Adrenal gland (tissue), 5 donors: ENCODE data around the gene LPCAT4.

ENCODE experiments used
- CTCF ChIP-seq, 6 experiments: fragments of 450-650 bp in 4 of 6; fragments of 200-600 bp in 2 of 6; sonication (generic) in 1 of 6; IDR thresholded peaks; 1 replicate in 5 of 6; 2 replicates in 1 of 6; pipeline versions ENCODE4 v1.5.1 to v1.8.0; 2016 to 2021; ENCODE audit warnings: antibody characterized with exemption in 6 of 6, mild to moderate bottlenecking in 2 of 6, moderate library complexity in 1 of 6
- POLR2A ChIP-seq, 2 donors: fragments of 450-650 bp; IDR thresholded peaks; one replicate each; pipeline ENCODE4 v1.6.1; 2017; ENCODE audit warnings: antibody characterized with exemption in 2 of 2, mild to moderate bottlenecking in 2 of 2, moderate library complexity in 1 of 2
- donor health status: DM: no; HTN: no; CAD: no.

- TF ChIP-seq CTCF (IDR thresholded peaks at IDR 0.05) (no peak), POLR2A (IDR thresholded peaks at IDR 0.05) (no peak)
These were observed 43.8 kb downstream of the LPCAT4 start for GRCh38 chr15:34323217-34323616.
